Measurements from ENCODE around the gene CCDC106.

The CCDC106 gene

DNA sequence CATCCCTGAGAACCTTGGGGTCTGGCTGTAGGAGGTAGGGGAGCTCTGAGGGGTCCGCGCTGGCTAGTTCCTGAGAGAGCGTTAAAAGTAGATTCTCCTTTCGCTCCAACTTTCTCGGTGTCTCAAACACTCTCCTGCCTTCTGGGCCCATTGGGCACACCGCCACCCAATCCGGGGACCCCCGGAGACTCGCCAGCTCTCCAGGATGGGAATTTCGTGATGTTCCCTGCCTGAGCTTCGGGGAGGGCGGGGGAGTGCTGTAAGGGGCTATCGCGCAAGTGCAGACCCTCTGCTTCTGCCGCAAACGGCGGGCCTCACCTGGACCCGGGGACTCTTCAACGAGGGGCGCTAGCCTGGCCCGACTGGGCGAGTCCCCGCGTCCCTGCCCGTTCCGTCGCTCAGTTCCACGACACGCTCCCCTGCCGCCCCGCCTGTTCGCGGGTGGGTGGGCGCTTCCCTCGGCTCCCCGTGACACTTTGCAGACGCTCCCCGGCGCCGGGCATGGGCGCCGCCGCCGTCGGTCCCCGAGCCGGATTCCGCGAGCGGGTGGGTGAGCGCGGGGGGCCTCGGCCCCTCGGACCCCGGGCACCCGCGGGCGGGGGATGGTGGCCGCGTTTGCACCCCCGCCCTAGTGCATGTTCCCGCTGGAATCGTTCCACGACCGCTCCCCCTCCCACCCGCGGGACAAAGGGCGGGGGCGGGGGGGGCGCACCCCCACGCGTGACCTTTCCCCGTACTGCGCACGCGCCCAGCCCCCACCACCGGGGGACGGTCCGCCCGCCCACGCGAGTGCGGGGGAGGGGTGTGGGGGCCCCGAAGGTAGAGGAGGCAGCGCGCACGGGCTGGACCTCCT lies at the start of gene CCDC106:
CCDC106 (plus strand) TSS at position 481 of the 853 bp plus-strand sequence. CDS start 835 bp downstream, outside the sequence.
- DNase-seq: peak; percentile 73

DNA sequence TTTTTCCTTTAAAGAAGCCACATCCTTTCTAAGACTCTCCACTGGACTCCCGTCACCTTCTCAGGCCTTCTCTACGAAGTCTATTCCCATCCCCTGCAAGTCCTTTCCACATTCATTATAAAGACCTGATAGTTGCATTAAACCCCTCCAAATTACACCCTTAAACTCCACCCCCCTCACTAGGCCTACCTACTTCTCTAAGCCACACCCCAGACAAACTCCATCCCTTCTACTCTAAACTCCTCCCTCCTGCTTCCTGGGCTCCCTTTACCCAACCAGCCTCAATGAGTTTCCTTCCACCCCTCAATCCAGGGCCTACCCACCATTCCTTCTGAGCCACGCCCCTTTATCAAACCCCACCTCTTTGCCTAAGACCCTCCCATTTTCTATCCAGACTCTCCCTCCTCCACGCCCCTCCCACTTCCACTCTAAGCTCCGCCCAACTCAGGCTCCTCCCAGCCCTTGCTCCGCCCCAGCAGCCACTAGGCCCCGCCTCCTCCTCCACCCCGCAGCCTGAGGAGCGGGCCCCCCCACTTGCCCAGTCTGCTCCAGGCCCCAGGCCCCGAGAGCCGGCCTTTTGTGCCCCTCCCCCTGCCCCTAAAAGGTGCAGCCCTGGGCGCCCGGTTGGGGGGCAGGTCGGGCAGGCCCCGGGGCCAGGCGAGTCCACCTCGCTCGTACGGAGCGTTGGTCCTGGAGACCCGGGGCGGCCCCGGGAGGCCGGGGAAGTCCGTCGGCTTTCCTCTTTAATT lies 49.1 kb upstream of the CCDC106 start:
- peak; percentile 81 for DNase-seq

- DNase-seq: peak; percentile 99
Measured at GRCh38 chr19:55599468-55599841, 48.6 kb upstream of the CCDC106 start, which contains the start of gene FIZ1. FIZ1 (minus strand) TSS chr19:55599517; CDS start chr19:55597865, 1,652 bp downstream.

DNA sequence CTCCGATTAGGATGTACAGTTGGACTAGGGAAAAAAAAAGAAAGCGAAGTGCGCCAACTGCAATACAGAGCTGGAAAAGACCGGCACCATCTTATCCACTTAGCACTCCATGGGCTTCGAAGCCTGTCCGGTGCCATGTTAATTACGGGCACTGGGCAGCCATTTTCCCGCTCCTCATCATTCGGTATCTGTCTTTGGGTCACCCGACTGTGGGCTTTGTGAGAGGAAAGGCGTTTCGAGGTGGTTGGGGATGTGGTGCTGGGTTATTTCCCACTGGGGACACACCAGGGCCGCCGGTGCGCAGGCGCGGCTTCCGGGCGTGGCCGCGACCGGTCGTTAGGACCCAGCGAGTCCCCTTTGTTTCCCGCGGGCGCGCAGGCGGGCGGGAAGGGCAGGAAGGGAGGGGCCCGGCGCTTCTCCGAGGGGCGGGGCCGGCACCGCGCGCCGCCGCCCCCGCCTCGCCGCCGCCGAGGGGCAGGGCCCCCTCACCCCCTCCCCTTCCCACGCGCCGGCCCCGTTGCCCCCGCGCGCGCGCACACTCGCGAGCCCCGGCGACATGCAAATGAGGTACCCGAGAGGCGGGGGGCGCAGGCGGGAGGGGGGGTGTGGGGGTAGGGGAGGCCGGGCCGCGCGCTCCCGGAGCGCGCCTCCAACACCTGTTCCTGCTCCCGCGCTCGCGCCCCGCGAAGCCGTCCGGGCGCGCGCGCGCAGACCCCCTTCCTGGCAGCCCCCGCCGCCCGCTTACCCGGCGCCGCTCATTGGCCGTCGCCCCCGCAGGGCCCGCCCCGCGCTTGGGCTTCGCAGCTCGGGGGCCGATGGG lies 48.0 kb upstream of the CCDC106 start, which contains the start of gene ZNF524:
ZNF524 (plus strand) TSS at position 447 of the 820 bp plus-strand sequence. CDS start 1,825 bp downstream, outside the sequence.
- peak; percentile 91 for DNase-seq

DNA sequence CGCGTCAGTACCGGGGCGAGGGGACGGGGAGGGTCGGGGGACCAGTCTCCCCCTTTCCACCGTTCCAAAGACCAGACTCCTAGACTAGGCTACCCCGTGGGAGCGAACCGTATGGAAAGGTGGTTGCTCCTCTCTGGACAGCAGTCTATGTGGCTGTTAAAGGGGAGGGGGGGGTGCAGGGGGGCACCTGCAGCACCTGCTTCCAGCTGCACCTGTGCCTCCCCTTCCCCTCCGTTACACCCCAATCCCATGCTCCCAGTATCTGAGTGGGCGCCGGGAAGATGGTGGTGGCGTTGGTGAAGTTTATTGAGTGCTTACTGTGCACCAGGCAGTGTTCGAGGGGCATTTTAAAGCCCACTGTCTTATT lies 47.4 kb upstream of the CCDC106 start:
- no peak for DNase-seq

DNA sequence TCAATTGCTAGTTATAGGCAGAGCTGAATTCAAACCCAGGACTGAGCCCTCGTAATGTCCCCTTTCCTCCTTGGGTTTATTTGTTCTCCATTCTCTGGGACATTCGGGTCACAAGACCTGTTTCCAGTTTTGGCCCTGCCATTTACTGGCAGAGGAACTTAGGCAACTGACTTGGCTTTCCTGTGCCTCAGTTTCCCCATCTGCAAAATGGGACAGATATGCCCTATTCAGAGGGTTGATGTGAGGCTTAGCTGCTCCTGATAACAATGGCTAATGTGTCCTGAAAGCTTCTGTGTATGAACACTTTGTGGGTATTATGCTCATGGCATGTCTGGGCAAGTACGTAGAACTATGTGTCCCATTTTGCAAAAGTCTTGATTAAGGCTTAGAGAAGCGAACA lies 46.9 kb upstream of the CCDC106 start:
- DNase-seq: no peak

DNA sequence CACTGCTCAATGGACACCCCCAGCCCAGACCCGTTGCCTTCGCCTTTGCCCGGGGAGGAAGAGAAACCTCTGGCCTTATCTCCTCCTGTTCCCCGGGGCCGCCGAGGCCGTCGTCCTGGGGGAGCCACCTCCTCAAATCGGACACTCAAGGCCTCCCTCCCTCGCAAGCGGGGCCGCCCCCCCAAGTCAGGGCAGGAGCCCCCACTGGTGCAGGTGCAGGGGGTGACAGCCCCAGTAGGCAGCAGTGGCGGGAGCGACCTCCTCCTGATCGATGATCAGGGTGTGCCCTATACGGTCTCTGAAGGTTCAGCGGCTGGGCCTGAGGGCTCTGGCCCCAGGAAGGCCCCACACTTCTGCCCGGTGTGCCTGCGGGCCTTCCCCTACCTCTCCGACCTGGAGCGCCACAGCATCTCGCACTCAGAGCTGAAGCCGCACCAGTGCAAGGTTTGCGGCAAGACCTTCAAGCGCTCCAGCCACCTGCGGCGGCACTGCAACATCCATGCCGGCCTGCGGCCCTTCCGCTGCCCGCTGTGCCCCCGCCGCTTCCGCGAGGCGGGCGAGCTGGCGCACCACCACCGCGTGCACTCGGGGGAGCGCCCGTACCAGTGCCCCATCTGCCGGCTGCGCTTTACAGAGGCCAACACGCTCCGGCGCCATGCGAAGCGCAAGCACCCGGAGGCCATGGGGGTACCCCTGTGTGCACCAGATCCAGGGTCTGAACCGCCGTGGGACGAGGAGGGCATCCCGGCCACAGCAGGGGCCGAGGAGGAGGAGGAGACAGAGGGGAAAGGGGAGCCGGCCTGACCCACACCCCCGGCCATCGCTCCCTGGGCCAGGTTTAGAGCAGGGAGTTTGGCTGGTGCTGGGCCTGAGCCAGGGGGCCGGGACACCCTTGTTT lies 45.7 kb upstream of the CCDC106 start:
- no peak for DNase-seq

- no peak for DNase-seq
Measured at GRCh38 chr19:55603115-55603514, 44.9 kb upstream of the CCDC106 start.

- no peak for DNase-seq
Measured at GRCh38 chr19:55603581-55604292, 44.3 kb upstream of the CCDC106 start.

DNA sequence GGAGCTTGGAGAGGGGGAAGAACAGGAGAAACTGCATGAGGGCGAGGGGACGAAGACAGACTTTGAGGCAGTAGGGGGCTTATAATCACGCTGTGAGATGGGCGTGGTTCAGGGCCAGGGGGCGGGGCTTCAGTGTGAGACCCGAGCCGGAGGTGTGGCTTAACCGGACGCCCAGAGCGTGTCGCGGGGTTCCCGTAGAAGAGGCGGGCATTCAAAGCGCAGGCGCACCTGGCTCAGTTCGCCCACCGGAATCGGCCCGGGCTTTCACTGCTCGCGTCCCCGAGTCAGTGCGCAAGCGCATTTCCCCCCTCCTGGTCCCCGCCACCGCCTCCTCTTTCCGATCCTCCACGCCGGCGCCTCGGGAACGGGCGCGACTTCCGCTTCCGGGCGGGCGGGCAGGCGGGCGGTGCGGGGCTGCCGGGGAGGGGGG lies 42.8 kb upstream of the CCDC106 start:
- peak; percentile 98 for DNase-seq

DNA sequence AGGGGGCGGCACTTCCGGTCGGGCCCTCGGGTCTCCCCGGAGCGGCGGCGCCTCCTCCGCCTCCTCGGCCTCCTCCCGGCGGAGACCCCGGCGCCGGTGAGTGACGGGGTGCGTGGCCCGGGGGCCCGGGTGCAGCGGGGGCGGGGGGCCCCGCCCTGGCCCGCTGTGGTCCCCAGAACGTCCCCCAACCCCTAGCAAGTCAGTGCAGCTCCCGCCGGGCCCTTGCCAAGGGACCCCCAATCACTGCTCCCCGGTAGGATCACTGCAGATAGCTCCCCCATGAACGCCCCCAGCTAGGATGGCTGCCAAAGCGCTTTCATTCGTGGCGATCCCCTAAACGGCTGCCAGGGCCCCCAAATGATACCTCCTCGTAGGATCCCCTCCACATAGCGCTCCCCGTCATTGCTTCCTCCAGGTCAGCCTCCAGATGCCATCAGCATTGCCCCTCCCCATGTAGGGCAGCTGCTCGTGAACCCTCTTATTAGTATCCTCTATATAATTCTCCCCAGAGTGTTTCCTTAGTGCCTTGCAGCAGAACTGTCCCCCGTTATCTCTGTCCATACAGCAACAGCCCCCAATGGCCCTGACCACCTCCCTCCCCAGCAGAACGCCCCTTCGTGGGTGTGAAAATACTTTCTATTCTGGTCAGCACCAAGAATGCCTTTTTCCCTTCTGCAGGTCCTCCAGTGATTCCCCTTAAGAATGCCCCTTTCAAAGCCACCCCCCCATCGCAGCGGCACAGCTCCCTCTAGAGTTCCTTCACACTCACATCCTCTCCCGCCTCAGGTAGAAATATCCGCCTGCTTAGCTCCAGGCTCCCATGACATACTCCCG lies 42.2 kb upstream of the CCDC106 start, which contains the start of gene ZNF865:
ZNF865 (plus strand) TSS at position 11 of the 834 bp plus-strand sequence. CDS start 7,972 bp downstream, outside the sequence.
- DNase-seq: peak; percentile 56

DNA sequence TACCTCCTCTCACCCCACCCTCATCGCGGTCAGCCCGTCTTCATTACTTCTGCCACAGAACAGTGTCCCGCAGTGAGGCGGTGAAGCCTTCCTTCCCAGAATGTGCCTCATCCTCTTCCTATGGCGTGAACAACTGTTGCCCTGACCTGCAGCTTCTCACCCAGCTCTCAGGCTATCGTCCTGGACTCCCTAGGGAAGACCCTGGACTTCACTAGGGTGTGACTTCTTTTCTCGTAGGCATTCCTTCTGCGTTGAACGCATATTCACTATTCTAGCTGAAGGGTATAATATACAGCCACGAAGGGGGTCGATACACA lies 41.6 kb upstream of the CCDC106 start:
- DNase-seq: no peak

- no peak for DNase-seq
Measured at GRCh38 chr19:55606817-55607216, 41.2 kb upstream of the CCDC106 start.

DNA sequence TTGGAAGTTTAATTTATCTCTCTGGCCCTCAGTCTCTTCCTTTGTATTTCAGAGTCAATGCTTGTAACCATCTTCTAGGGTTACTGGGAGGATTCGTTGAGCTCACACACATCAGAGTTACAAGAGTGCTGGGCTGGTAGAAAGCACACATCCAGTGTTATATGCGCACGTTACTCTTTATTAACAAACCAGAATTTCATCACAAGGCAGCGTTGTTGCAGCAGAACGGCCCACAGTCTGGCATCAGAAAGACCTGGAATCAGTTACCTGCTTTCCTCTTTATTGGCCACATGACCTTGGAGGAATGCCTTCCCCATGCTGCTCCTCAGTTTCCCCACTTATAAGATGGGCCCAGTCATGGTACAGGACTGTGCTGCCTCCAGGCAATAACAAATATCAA lies 38.7 kb upstream of the CCDC106 start:
- no peak for DNase-seq

DNA sequence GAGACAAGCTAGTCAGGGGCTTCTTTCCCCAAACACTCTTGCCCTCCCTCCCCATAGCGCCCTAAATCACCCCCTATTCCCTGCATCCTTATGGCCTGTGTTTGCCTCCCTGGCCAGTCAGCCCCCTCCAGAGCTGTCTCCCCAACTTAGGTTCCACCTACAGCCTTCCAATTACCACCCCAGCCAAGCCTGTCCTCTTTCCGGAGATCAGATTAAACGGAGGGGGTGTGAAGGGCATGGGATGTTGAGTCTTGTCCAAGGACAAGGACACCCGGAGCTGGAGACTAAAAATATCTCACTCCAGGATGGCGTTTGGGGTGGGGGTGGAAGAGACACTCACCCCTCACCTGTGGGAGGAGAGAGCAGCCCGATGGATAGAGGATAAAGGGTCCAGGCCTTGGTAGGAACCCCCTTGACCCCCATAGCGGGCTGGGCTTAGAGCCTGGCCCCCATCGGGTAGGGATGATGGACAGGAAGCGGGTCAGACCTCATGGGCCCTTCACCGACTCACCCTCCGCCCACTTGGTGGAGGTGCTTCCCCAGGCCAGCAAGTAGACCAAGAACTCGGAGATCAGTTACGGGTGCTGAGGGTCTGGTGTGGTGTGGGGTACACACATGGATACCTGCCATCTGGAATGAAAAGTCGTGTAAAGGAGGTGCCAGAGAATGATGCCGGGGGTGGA lies 36.6 kb upstream of the CCDC106 start:
- no peak for DNase-seq

DNA sequence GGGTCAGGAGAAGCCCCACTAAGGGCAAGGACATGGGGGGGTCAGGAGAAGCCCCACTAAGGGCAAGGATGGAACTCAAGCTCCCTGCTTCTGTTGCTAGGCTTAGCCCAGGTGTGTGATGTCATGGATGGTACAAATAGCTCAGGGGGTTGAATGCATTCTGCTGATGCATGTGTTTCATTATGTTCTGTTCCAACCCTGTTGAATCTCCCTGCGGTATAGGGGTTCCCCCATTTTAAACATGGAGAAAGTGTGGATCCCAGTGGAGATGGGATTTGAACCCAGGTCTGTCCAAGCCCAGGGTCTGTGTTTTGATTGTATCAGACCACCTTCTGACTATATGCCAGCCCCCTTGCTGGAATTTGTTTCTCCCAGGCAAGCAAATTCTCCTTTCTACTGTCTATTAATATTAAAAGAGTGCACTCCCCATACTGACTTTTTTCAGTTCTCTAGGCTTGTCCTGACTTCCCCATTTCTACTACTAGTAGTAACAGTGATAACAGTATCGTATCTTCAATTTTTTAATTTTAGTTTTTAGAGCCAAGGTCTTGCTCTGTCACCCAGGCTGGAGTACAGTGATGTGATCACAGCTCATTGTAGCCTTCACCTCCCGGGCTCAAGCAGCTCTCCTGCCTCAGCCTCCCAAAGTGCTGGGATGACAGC lies 35.9 kb upstream of the CCDC106 start:
- no peak for DNase-seq

- no peak for DNase-seq
Measured at GRCh38 chr19:55613396-55613795, 34.6 kb upstream of the CCDC106 start.

DNA sequence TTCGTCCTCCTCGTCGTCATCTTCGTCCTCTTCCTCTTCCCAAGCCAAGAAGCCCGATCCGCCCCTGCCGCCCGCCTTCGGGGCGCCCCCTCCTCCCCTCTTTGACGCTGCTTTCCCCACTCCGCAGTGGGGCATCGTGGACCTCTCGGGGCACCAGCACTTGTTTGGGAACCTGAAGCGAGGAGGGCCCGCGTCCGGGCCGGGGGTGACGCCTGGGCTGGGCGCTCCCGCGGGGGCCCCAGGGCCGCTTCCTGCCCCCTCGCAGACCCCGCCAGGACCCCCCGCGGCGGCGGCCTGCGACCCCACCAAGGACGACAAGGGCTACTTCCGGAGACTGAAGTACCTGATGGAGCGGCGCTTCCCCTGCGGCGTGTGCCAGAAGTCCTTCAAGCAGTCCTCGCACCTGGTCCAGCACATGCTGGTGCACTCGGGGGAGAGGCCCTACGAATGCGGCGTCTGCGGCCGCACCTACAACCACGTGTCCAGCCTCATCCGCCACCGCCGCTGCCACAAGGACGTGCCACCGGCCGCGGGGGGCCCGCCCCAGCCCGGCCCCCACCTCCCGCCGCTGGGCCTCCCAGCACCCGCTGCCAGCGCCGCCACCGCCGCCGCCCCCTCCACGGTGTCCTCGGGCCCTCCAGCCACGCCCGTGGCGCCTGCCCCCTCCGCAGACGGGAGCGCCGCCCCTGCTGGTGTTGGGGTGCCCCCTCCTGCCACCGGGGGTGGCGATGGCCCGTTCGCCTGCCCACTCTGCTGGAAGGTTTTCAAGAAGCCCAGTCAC lies 33.9 kb upstream of the CCDC106 start:
- DNase-seq: no peak

Data from NCI-H2171 (cell line).